Measurements from ENCODE around the gene ABHD8.
A peak's percentile ranks its signal among the peaks of the same experiment; 100 is the strongest.

Gene ABHD8

DNA sequence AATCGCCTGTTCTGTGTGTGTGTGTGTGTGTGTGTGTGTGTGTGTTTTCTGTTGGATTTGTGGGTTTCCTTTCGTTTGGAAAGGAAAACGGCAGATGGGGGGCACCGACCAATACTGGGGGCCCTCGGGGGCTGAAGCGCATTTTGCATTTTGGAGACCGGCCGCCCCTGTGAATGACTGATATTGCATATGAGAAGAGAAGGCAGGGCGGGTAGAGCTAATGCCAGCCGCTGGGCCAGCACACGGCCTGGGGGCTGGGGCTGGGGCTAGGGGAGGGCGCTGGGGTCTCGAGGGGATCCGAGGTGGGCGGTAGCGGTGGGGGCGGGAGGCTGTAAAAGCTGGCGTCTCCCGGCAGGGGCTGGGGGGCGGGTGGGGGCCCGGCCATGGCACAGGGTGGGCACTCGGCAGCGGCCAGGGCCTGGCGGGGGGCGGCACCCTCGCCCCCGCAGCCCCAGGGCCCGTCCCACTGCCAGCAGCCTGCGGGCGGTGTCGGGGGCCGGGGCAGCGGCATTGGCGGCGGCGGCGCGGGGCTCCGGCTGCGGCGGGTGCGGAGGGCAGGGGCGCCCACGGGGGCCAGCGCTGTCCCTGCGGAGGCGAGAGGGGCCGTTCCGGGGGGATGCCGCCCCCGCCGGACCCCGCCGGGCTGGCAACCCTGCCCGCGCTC is 20.2 kb upstream of the ABHD8 start:
- DNase-seq (ENCODE audit: low read depth in 1 of 2, low spot score in 1 of 2), result no peak

- no peak for DNase-seq (ENCODE audit: low read depth in 1 of 2, low spot score in 1 of 2)
Observed at GRCh38 chr19:17322854-17323253, 19.6 kb upstream of the ABHD8 start.

GRCh38 chr19:17321655-17322489 is 18.6 kb upstream of the ABHD8 start:
- DNase-seq (ENCODE audit: low read depth in 1 of 2, low spot score in 1 of 2), result no peak

- DNase-seq (ENCODE audit: low read depth in 1 of 2, low spot score in 1 of 2), result no peak
Observed at GRCh38 chr19:17320435-17320834, 17.2 kb upstream of the ABHD8 start.

GRCh38 chr19:17319473-17320238 is 16.4 kb upstream of the ABHD8 start:
- DNase-seq (ENCODE audit: low read depth in 1 of 2, low spot score in 1 of 2), result no peak

DNA sequence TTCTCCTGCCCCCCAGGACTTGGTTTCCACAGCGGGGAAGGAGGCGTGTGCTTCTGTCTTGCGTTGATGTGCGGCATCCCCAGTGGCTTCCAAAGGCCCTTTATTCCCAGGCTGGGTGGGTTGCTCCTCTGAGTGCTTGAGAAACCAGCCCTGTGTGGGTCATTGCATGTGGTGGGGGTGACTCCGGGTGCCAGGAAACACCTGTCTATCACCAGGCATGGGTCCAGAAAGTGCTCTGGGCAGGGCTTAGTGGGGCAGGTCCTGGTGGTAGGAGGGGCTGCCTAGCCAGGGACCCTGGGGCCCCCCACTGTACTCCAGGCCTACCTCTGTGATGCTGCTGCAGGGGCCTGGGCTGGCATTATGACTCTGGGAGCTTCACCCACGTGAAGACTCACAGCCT is 15.7 kb upstream of the ABHD8 start:
- no peak for DNase-seq (ENCODE audit: low read depth in 1 of 2, low spot score in 1 of 2)

GRCh38 chr19:17314007-17314593 is 10.9 kb upstream of the ABHD8 start:
- DNase-seq (ENCODE audit: low read depth in 1 of 2, low spot score in 1 of 2), result no peak

GRCh38 chr19:17312189-17313113 is 9.2 kb upstream of the ABHD8 start:
- DNase-seq (ENCODE audit: low read depth in 1 of 2, low spot score in 1 of 2), result no peak

GRCh38 chr19:17311455-17312188 is 8.4 kb upstream of the ABHD8 start:
- no peak for DNase-seq (ENCODE audit: low read depth in 1 of 2, low spot score in 1 of 2)

GRCh38 chr19:17309965-17310461 is 6.8 kb upstream of the ABHD8 start:
- DNase-seq (ENCODE audit: low read depth in 1 of 2, low spot score in 1 of 2), result no peak

- DNase-seq (ENCODE audit: low read depth in 1 of 2, low spot score in 1 of 2), result peak; percentile 96 to 99
Observed at GRCh38 chr19:17309198-17309964, 6.2 kb upstream of the ABHD8 start, which contains the start of gene DDA1. Gene DDA1 (plus strand): TSS chr19:17309563. CDS start chr19:17309655, 92 bp downstream.

DNA sequence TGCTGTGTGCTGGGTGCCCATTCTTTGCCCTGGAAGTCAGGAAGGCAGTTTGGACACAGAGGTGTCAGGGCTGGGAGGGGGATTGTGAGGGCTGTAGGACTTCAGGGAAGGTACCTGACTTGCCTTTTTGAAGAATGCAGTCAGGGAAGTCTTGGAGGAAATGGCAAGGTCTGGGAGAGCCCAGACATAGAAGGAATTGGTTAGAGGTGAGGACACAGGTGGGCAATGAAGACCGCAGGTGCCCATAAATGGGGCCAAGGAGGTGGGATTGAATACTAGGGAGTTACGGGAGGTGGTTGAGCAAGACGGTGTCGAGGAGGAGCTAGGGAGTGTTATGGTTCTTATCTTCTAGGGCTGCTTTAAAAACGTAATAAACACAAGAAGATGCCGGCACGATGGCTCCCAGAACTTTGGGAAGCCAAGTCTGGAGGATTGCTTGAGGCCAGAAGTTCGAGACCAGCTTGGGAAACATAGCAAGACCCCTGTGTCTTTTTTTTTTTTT is 4.7 kb upstream of the ABHD8 start:
- no peak for DNase-seq (ENCODE audit: low read depth in 1 of 2, low spot score in 1 of 2)

- no peak for DNase-seq (ENCODE audit: low read depth in 1 of 2, low spot score in 1 of 2)
Observed at GRCh38 chr19:17306285-17306714, 3.1 kb upstream of the ABHD8 start.

DNA sequence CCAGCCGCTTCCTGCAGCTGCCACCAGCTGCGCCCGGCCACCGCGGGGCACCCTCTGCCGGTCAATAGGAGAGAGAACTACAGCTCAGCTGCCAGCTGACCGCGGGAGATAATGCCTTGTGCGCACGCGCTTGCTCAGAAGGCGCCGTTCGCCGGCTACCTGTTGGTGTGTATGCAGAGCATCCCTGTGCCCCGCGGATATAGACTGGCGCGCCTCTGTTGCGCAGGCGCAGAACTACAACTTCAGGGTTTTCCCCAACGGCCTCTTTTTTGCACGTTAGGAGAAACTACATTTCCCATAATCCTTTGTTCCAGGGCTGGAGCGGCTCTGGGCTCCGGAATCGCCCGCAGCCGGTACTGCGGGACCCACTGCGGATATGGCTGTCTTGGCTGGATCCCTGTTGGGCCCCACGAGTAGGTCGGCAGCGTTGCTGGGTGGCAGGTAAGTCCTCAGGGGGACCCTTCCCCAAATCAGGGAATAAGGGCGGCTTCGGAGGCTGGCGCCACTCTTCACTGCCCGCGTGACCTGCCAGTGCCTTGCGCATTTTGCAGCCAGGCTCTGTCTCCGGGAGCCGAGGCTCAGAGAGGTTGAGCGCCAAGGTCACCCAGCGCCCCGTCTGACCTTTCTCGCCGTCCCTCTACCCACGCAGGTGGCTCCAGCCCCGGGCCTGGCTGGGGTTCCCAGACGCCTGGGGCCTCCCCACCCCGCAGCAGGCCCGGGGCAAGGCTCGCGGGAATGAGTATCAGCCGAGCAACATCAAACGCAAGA is 2.5 kb upstream of the ABHD8 start, which contains the start of gene MRPL34:
MRPL34 (plus strand) TSS at position 356 of the 768 bp plus-strand sequence; CDS start at position 377, 21 bp downstream.
- peak; percentile 87 to 89 for DNase-seq (ENCODE audit: low read depth in 1 of 2, low spot score in 1 of 2)

DNA sequence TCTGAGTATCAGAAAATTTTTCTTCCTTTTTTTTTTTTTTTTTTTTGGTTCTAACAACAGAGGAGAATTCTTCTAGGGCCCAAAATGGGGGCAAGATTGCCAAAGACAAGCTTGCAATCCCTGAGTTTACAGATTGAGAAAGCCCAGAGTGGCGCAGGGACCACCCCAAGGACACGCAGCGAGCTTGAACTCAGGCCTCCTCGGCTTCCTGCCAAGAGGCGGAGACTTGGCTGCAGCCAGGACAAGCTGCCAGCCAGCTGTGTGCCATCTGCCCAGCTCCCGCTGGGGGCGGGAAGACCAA is 1.9 kb upstream of the ABHD8 start:
- DNase-seq (ENCODE audit: low read depth in 1 of 2, low spot score in 1 of 2), result no peak

GRCh38 chr19:17304386-17305215 is 1.4 kb upstream of the ABHD8 start:
- no peak for DNase-seq (ENCODE audit: low read depth in 1 of 2, low spot score in 1 of 2)

DNA sequence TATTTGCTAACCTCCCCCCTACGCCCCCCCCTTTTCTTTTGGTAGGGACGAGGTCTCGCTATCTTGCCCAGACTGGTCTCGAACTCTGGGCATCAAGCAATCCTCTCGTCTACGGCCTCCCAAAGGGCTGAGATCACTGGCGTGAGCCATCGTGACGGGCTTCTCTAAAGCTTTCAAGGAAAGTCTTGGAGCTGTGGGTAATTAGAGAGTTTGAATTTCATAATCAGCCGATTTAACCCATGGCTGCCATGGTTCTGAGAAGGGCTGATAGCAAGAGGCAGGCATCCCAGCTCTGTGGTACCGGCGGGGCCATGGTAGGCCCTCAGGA is 679 bp upstream of the ABHD8 start:
- no peak for DNase-seq (ENCODE audit: low read depth in 1 of 2, low spot score in 1 of 2)

All from activated T-helper 1 cell treated with anti-CD3 and anti-CD28 coated beads, Interleukin-2, amount 50 U/mL, for 16 hours (primary cell).